HG02571 (cell line): ENCODE results near the gene TNFSF15.

ENCODE experiments used
- ATAC-seq: cut with Tn5 transposase; IDR thresholded peaks from one replicate; pipeline ENCODE4 v1.9.1; 2021; ENCODE audit warnings: mild to moderate bottlenecking, moderate library complexity; ENCODE audit not compliant: unreplicated experiment

Gene TNFSF15

GRCh38 chr9:114790521-114790920, 15.3 kb downstream of the TNFSF15 start:
- no peak for ATAC-seq

GRCh38 chr9:114789006-114789405, 16.8 kb downstream of the TNFSF15 start:
- no peak for ATAC-seq

DNA sequence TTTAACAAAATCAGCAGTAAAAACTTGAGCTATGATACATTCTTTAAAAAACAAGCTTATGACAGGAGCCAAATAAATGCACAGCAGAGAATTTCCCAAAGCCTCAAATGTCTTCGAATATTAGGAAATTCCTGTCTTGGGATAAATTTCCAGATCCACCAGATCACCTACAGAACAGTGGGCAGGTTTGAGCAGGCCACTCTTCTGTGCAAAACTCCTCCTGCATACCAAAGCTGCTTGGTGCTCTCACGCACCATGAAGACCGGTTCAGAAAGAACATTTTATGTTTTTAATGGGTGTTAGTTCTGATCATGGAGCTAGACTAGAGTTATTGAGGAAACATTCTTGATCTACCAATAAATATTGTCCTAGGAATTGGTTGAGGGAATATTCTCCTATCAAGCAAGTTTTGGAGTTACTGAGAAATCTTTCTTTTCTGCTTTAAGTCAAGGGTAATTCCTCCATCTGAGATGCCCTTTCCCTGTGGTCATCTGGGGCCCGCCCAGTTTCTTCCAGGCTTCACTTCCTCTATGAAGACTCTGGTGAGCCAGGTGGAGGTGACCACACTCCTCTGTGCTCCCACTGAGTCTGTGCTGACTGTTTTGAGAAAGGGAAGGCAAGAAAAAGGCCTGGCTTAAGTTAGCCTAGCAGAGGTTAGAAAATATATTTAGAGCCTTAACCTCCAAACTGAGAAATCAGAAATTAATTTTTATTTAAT, 17.9 kb downstream of the TNFSF15 start:
- no peak for ATAC-seq

DNA sequence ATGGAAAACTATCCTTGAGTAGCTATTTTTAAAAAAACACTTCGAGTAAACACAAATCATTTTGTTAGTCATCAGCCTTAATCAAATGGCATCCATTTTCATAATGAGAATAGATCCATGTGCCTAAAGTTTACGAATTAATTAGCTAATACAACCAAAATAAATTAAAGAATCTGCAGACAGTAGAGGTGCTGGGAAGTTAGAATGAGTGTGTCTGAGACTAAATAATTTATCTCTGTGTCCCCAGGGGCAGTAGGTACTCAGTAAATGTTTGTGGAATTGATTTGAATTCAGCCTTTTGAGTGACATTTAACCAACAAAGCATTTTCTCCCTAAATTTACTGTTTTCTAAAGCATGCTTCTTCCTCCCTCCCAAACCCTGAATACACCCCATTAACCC, 18.6 kb downstream of the TNFSF15 start:
- ATAC-seq, result no peak

DNA sequence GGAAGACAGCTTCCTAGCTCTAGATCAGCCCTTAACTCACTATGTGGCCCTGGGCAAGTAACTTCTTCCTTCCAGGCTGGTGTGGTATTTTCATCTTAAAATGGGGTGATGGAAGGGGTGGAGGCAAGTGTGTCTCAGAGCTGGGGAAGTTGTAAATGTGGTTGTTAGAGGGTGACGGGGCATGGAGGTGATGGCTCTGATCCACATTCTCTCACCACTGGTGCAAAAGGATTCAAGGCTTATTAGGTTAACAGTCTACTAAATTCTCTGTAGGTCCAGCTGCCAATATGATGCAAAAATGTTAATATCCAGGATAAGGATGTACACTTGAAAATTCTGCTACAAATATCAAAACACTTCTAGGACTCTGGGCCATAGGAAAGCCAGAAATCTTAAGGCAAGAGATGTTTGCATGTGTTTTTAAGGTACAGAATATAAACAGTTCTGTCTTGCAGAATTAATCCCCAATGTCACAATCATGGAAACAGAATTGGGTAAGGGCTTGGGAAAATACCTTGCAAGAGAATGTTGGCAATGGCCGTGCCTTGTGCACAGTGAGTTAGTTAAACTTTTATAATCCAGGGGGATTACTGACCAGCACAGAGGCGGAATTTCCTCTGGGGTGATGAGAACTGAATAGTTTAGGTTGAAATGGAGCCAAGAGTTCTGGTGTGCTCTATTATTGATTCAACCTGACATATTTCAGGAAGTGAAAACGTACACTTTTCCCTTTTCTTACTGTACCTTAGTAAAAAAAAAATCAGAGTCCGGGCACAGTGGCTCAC, 19.8 kb downstream of the TNFSF15 start:
- ATAC-seq, result no peak

DNA sequence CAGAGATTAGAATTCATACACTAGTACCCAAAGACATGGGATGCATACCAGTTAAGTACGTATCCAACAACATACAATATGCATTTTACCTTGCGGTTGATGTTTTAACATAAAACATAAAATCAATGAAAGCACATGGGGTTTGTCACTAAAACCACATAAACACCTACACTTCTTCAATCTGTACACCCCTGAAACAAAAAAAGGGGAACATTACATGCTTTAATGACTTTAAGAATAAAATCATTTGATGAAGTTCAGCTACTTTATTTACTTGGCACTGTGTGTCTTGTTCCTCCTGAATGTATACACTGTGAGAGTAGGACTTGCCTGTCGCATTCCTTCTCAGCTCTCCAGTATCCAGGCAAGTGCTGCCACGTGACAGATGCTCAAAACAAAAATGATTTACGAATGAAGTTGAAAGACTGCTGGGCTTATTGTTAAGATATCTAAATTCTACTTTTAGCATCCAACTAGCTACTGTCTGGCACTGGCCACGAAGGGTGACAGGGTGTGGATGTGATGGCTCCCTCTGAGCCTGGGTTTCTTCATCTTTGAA, 21.0 kb downstream of the TNFSF15 start:
- ATAC-seq, result no peak

DNA sequence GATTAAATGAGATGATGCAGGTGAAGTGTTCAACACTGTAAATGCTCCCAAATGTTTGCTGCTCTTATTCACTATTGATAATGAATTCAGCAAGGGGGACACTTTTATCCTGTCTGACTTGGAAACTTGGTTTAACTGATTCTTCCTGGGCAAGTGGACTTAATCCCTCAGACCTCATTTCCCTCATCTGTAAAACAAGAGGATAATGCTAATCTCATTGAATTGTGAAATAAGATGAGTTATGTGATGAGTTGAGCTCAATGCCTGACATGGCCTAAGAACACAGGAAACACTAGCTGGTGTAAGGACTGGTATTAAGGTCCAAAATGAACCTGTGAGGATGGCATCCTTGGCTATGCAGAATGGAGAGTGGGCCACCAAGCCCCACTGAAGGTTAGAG, 23.3 kb downstream of the TNFSF15 start:
- no peak for ATAC-seq

DNA sequence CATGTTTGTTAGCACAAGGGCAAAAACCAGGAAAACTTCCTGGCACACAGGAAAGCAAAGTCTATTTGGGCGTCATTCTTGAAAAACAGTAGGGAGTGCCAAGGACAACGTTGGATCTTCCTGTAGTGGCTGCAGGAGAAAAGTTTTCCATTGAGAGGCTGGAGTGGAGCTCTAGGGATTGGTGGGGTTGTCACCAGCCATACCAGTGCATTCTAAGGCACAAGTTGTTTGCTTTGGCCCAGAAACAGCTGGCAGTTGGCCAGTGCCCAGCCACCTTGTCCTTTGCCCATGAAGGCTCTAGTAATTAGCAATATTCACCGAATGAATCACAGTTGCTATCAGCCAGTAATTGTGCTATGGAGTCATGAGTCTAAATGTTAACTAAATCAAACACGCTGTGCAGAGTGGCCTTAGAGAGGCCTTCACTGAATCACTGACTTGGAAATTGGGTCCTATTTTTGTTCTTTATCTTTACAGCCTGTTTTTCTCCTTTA, 26.4 kb downstream of the TNFSF15 start:
- no peak for ATAC-seq

DNA sequence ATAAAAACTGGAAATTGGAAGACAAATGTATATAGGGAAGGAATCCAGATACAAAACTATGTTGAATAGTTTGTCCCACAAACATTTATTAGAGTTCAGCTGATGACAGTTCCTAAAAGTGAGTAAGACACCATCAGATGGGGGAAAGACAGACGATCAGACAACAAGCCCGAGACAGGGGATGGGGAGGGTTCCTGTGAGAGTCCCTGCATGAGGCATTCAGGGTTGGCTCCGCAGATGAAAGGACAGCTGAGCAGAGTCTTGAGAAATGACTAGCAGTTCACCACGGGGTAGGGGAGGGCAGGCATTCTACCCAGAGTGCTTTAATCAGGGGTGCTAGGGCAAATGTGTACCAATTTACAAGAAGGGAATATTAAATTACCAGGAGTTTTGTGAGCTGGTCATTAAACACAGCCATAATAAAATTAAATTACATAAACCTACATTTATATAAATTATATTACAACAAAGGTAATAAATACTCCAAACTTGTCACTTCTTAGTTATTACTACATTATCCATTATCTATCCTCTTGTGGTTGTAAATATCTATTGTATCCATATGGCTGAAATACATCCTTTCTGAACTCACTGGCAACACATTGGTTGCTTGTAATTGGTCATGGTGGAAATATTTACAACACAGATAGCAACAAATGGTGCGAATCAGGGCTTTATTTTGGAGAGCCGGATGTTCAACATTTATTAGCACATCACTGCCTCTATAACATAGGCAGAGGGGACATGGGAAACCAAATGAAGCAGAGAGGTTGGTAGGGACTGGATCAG, 27.8 kb downstream of the TNFSF15 start:
- no peak for ATAC-seq

GRCh38 chr9:114776683-114777399, 29.0 kb downstream of the TNFSF15 start:
- ATAC-seq, result no peak

GRCh38 chr9:114775981-114776380, 29.9 kb downstream of the TNFSF15 start:
- ATAC-seq, result no peak

- ATAC-seq, result no peak
Measured at GRCh38 chr9:114775121-114775520, 30.7 kb downstream of the TNFSF15 start.

DNA sequence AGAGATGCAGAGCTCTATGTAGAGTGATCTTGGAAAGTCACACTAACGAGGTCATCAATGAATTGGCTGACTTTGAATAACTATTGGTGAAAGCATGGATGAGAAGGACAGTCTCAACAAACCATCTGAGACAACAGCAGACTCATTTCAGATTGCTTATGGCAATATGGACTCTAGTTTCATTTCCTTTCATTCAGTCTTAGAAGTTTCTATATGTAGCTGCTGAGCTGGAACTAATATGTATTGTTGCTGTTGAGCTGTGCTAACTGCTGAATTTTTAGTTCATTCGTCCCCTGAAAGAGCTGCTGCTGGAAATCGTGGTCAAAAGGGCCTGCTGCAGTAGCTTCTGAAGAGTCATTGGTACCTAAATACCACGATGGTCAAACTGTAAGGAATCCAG, 31.3 kb downstream of the TNFSF15 start:
- ATAC-seq, result no peak

DNA sequence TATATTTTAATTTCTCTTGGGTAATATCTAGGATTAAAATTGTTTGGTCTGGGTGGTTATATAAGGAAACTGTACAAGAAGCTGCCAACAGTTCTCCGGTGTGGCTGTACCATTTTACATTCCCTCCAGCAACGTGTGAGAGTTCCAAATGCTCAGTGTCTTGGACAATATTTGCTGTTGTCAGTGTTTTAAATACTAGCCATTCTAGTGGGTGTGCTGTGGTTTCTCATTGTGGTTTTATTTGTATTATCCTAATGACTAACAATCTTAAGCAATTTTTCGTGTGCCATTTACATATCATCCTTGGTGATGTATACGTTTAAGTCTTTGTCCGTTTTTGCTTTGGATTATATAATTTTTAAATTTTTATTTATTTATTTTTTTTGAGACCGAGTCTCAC, 34.0 kb downstream of the TNFSF15 start:
- ATAC-seq, result no peak

DNA sequence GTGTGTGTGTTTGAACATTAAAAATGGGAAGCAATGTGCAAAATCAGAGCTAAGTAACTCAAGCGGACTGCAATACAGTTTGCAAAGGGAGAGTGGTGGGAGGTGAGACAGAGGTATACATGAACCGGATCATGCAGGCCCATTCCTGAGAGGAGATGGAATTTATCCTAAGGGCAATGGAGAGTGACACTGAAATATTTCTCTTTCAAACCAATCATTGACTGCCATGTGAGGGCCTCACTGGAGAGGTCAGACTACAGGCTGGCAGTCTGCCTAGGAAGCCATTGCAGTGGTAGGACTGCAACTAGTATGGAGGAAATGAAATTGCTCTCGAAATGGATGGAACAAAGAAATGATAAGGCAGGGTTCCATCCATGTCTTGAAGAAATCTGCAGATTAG, 34.8 kb downstream of the TNFSF15 start:
- ATAC-seq, result no peak

GRCh38 chr9:114769624-114770023, 36.2 kb downstream of the TNFSF15 start:
- no peak for ATAC-seq

DNA sequence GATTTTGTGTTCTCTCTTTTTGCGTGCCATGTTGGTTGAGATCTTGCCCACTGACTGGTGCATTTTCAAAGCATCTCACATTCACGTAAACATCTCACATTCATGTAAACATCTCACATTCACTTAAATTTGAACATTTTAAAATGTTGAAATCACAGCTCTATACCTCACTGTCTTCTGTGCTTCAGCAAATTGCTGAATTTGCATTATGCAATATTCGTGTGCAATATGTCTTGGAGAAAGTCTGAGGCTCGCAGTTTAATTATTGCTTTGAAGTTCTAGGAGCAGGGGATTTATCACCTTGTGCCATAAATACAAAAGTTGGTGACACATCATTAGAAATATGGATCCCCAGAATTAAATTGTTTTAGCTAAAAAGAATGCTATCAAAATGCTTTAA, 42.6 kb downstream of the TNFSF15 start:
- no peak for ATAC-seq

- no peak for ATAC-seq
Measured at GRCh38 chr9:114761523-114761922, 44.3 kb downstream of the TNFSF15 start.

DNA sequence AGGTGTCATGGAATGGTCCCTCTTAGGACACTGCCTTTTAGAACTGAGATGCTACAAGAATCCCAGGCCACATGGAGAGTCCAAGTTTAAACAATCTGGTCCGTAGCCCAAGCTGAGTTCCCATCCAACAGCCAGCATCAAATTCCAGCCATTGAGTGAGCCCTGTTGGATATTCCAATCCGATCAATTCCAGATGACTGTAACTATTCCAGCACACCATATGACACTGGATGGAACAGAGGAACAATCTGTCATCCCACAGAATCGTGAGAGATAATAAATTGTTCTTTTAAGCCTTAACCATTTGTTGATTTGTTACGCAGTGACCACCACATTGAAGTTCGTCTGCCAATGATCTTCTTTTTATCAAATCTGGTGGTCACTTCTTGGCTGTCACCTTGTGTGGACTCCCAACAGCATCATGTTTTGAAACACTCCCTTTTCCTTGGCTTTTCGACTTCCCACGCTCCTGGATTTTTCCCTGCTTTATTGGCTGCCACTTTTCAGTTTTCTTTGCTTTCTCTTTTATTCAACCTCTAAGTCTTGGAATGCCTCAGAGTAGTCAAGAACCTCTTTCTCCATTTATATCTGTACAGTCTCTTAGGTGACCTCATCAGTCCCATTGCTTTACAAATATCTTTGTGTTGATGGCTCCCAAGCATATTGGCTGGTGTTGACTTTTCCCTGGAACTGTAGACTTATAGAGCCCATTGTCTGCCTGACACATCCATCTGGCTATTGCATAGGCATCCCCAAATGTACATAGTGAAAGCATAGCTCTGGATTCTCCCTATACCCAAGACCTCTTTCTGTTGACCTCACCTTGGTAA, 46.1 kb downstream of the TNFSF15 start:
- no peak for ATAC-seq

GRCh38 chr9:114757984-114758383, 47.9 kb downstream of the TNFSF15 start:
- ATAC-seq, result no peak
